ENCODE results near the gene ZNHIT1.

DNA sequence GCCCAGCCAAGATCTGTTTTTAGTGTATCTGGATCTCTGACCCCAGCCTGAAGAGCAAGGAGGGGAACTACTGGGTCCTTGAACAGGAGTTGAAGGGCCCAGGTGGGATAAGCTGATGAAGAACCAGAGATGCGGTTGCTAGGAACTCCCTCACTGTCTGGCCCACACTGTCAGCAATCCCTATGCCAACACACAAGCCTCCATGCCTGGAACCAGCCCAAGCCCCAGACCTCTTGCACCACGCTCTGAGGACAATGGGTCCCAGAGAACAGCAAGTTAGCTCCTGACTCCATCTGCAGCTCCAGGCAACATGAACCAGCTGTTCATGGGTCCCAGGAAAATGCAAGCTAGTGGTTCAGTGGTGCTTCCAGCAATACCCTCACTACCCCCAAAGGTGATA, 40.3 kb upstream of the ZNHIT1 start:
- TF ChIP-seq, protein P1, sequence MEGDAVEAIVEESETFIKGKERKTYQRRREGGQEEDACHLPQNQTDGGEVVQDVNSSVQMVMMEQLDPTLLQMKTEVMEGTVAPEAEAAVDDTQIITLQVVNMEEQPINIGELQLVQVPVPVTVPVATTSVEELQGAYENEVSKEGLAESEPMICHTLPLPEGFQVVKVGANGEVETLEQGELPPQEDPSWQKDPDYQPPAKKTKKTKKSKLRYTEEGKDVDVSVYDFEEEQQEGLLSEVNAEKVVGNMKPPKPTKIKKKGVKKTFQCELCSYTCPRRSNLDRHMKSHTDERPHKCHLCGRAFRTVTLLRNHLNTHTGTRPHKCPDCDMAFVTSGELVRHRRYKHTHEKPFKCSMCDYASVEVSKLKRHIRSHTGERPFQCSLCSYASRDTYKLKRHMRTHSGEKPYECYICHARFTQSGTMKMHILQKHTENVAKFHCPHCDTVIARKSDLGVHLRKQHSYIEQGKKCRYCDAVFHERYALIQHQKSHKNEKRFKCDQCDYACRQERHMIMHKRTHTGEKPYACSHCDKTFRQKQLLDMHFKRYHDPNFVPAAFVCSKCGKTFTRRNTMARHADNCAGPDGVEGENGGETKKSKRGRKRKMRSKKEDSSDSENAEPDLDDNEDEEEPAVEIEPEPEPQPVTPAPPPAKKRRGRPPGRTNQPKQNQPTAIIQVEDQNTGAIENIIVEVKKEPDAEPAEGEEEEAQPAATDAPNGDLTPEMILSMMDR (IDR thresholded peaks at IDR 0.05): no peak
- no peak for TF ChIP-seq POLR2AphosphoS5 (IDR thresholded peaks at IDR 0.05)

Measured in prostate gland (tissue), 2 donors.